ENCODE results near the gene PYCR2. TPM values are rescaled to one million over a fixed set of nuclear protein-coding genes. Genes with fewer than 3 reads are reported as not detected.

The PYCR2 gene
- total RNA-seq, 1 experiment from 2014 or later = 57.7 TPM

GRCh38 chr1:225926551-225927113 lies 2.6 kb upstream of the PYCR2 start:
- CTCF ChIA-PET = no interaction called here
- no peak for TF ChIP-seq EZH2phosphoT487 (IDR thresholded peaks at IDR 0.05; ENCODE audit: borderline replicate concordance, low read length)
- TF ChIP-seq CTCF (conservative IDR thresholded peaks at IDR 0.05; ENCODE audit: low read depth, low read length) = no peak
- no peak for TF ChIP-seq EZH2 (IDR thresholded peaks at IDR 0.05; ENCODE audit: low read length, unreplicated experiment)
- no peak overlapping the region for H3K9ac ChIP-seq (ENCODE audit: low read length)
- no peak overlapping the region for H3K4me3 ChIP-seq (ENCODE audit: low read length)
- H3K27me3 ChIP-seq (ENCODE audit: low read length) = no peaks in the 10 kb centered on the region
- H3K9me3 ChIP-seq (ENCODE audit: low read length) = no peaks in the 10 kb centered on the region
- H3K27ac ChIP-seq (ENCODE audit: low read length) = no peak overlapping the region
- intact Hi-C loops (cut with micrococcal nuclease) = no loop called here
- peaks cover 3% of the 10 kb centered on the region; the same call in 1 of the 2 replicates for H4K20me1 ChIP-seq (ENCODE audit: low read length)
- DNase-seq = peak; percentile 32
- POLR2A ChIA-PET (ENCODE audit: unreplicated experiment) = no interaction called here
- no peaks in the 10 kb centered on the region for H3K9me2 ChIP-seq (replicated peaks; ENCODE audit: low read length)
- BruUV-seq (replicated peaks) = no TSS peak
- no peak for ATAC-seq
- no peak overlapping the region for H3K4me2 ChIP-seq (ENCODE audit: low read length)
- peaks cover 21% of the 10 kb centered on the region for H3K79me2 ChIP-seq (ENCODE audit: low read length)
- H2AFZ ChIP-seq (ENCODE audit: low read length) = no peak overlapping the region; the same call in 1 of the 2 replicates
- no peaks in the 10 kb centered on the region for H3F3A ChIP-seq (ENCODE audit: low read length, unreplicated experiment)
- H3K4me1 ChIP-seq (ENCODE audit: insufficient read depth, low read length) = peaks cover 22% of the 10 kb centered on the region
- H3K36me3 ChIP-seq (ENCODE audit: low read depth, low read length) = peaks cover 5% of the 10 kb centered on the region; the same call in 1 of the 2 replicates

GRCh38 chr1:225923381-225923691 lies 714 bp downstream of the PYCR2 start:
- no peak for TF ChIP-seq EZH2phosphoT487 (IDR thresholded peaks at IDR 0.05; ENCODE audit: borderline replicate concordance, low read length)
- TF ChIP-seq EZH2 (IDR thresholded peaks at IDR 0.05; ENCODE audit: low read length, unreplicated experiment) = no peak
- Histone ChIP-seq H4K20me1 (ENCODE audit: low read length) (peaks cover 3% of the 10 kb centered on the region; the same call in 1 of the 2 replicates), H3K4me3 (ENCODE audit: low read length) (peak overlapping the region; percentile 89), H3K27me3 (ENCODE audit: low read length) (no peaks in the 10 kb centered on the region), H3K9ac (ENCODE audit: low read length) (peak overlapping the region; percentile 95), H3K9me3 (ENCODE audit: low read length) (no peaks in the 10 kb centered on the region), H3K9me2 (replicated peaks; ENCODE audit: low read length) (no peaks in the 10 kb centered on the region), H2AFZ (ENCODE audit: low read length) (peak overlapping the region; percentile 77; the same call in 1 of the 2 replicates), H3F3A (ENCODE audit: low read length, unreplicated experiment) (no peaks in the 10 kb centered on the region), H3K36me3 (ENCODE audit: low read depth, low read length) (peaks cover 7% of the 10 kb centered on the region; the same call in 1 of the 2 replicates), H3K4me2 (ENCODE audit: low read length) (peak overlapping the region; percentile 85), H3K27ac (ENCODE audit: low read length) (peak overlapping the region; percentile 72), H3K79me2 (ENCODE audit: low read length) (peaks cover 28% of the 10 kb centered on the region), H3K4me1 (ENCODE audit: insufficient read depth, low read length) (peaks cover 46% of the 10 kb centered on the region)
- intact Hi-C loops (cut with micrococcal nuclease) = no loop called here
- DNase-seq (no peak), ATAC-seq (no peak)
- CTCF ChIA-PET = interaction anchor here (0.8 kb wide), 1 partner anchor 26 kb away, joined by 3 read pairs; no protein-coding TSS in a partner anchor
- POLR2A ChIA-PET (ENCODE audit: unreplicated experiment) = interaction anchor here (1.5 kb wide), 1 partner anchor 57 kb away, joined by 4 read pairs; no protein-coding TSS in a partner anchor
- BruUV-seq (replicated peaks) = no TSS peak

GRCh38 chr1:225921734-225922709 lies 2.0 kb downstream of the PYCR2 start:
- H3K4me3 ChIP-seq (ENCODE audit: low read length) = no peak overlapping the region
- peaks cover 3% of the 10 kb centered on the region; the same call in 1 of the 2 replicates for H4K20me1 ChIP-seq (ENCODE audit: low read length)
- H3K4me1 ChIP-seq (ENCODE audit: insufficient read depth, low read length) = peaks cover 46% of the 10 kb centered on the region
- no peaks in the 10 kb centered on the region for H3F3A ChIP-seq (ENCODE audit: low read length, unreplicated experiment)
- peak; percentile 91 for DNase-seq
- TF ChIP-seq CTCF (conservative IDR thresholded peaks at IDR 0.05; ENCODE audit: low read depth, low read length) (no peak), EZH2phosphoT487 (IDR thresholded peaks at IDR 0.05; ENCODE audit: borderline replicate concordance, low read length) (no peak), EZH2 (IDR thresholded peaks at IDR 0.05; ENCODE audit: low read length, unreplicated experiment) (no peak)
- peak overlapping the region; percentile 85 for H3K4me2 ChIP-seq (ENCODE audit: low read length)
- intact Hi-C loops (cut with micrococcal nuclease) = loop anchor here (2.0 kb wide), 1 partner anchor 39 kb away; the partner anchor contains the start of gene TMEM63A
- peaks cover 12% of the 10 kb centered on the region; the same call in 1 of the 2 replicates for H3K36me3 ChIP-seq (ENCODE audit: low read depth, low read length)
- no peaks in the 10 kb centered on the region for H3K9me2 ChIP-seq (replicated peaks; ENCODE audit: low read length)
- no TSS peak for BruUV-seq (replicated peaks)
- H3K27me3 ChIP-seq (ENCODE audit: low read length) = no peaks in the 10 kb centered on the region
- no peak overlapping the region for H3K9ac ChIP-seq (ENCODE audit: low read length)
- H3K9me3 ChIP-seq (ENCODE audit: low read length) = no peaks in the 10 kb centered on the region
- no peak overlapping the region for H2AFZ ChIP-seq (ENCODE audit: low read length)
- ChIA-PET CTCF (interaction anchor here (0.6 kb wide), 1 partner anchor 202 kb away, joined by 4 read pairs; no protein-coding TSS in a partner anchor), POLR2A (ENCODE audit: unreplicated experiment) (interaction anchor here (0.6 to 0.9 kb wide), 2 partner anchors 41 to 50 kb away, joined by 3 to 10 read pairs; no protein-coding TSS in a partner anchor)
- peak; percentile 30 for ATAC-seq
- H3K79me2 ChIP-seq (ENCODE audit: low read length) = peaks cover 28% of the 10 kb centered on the region
- peak overlapping the region; percentile 72 for H3K27ac ChIP-seq (ENCODE audit: low read length)

All from PC-3 (cell line).